ENCODE data around the gene GREM2.

DNA sequence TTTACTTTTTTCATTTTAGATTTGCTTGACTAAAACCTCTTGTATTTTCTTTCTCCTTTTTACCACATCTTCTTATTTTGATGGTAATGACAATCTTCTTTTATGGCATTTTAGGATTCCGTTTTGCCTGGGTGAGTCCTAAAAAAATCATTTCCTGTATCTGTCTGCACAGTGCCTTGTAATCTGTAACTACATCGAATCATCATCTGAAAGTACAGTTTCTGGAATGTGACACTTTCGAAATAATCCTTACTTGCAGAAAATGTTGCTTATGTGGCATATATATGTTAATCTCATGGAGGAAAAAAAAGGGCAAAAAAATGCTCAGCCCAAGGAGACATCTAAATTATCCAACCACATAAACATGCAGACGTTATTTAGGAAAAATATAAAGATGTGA, 29.0 kb downstream of the GREM2 start:
- TF ChIP-seq, protein P1, sequence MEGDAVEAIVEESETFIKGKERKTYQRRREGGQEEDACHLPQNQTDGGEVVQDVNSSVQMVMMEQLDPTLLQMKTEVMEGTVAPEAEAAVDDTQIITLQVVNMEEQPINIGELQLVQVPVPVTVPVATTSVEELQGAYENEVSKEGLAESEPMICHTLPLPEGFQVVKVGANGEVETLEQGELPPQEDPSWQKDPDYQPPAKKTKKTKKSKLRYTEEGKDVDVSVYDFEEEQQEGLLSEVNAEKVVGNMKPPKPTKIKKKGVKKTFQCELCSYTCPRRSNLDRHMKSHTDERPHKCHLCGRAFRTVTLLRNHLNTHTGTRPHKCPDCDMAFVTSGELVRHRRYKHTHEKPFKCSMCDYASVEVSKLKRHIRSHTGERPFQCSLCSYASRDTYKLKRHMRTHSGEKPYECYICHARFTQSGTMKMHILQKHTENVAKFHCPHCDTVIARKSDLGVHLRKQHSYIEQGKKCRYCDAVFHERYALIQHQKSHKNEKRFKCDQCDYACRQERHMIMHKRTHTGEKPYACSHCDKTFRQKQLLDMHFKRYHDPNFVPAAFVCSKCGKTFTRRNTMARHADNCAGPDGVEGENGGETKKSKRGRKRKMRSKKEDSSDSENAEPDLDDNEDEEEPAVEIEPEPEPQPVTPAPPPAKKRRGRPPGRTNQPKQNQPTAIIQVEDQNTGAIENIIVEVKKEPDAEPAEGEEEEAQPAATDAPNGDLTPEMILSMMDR (conservative IDR thresholded peaks at IDR 0.05; ENCODE audit: low read depth in 2 of 2): no peak
- TF ChIP-seq CREB1 (CRISPR knock-in tag; IDR thresholded peaks at IDR 0.05; ENCODE audit: low read depth) (no peak), EZH2 (IDR thresholded peaks at IDR 0.05; ENCODE audit: low read depth, unreplicated experiment) (no peak), ZNF114 (CRISPR knock-in tag; IDR thresholded peaks at IDR 0.05) (no peak), POLR2AphosphoS5 (IDR thresholded peaks at IDR 0.05; ENCODE audit: low read depth) (no peak), NANOG (IDR thresholded peaks at IDR 0.05; ENCODE audit: borderline replicate concordance) (no peak), JUNB (IDR thresholded peaks at IDR 0.05; ENCODE audit: unreplicated experiment) (no peak), EZH2phosphoT487 (IDR thresholded peaks at IDR 0.05; ENCODE audit: unreplicated experiment) (no peak), ZNF331 (CRISPR knock-in tag; IDR thresholded peaks at IDR 0.05; ENCODE audit: low read depth) (no peak), STAT1 (IDR thresholded peaks at IDR 0.05; ENCODE audit: unreplicated experiment) (no peak)
- TF ChIP-seq, protein P2, sequence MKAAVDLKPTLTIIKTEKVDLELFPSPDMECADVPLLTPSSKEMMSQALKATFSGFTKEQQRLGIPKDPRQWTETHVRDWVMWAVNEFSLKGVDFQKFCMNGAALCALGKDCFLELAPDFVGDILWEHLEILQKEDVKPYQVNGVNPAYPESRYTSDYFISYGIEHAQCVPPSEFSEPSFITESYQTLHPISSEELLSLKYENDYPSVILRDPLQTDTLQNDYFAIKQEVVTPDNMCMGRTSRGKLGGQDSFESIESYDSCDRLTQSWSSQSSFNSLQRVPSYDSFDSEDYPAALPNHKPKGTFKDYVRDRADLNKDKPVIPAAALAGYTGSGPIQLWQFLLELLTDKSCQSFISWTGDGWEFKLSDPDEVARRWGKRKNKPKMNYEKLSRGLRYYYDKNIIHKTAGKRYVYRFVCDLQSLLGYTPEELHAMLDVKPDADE (IDR thresholded peaks at IDR 0.05): no peak
- TF ChIP-seq, protein P3, sequence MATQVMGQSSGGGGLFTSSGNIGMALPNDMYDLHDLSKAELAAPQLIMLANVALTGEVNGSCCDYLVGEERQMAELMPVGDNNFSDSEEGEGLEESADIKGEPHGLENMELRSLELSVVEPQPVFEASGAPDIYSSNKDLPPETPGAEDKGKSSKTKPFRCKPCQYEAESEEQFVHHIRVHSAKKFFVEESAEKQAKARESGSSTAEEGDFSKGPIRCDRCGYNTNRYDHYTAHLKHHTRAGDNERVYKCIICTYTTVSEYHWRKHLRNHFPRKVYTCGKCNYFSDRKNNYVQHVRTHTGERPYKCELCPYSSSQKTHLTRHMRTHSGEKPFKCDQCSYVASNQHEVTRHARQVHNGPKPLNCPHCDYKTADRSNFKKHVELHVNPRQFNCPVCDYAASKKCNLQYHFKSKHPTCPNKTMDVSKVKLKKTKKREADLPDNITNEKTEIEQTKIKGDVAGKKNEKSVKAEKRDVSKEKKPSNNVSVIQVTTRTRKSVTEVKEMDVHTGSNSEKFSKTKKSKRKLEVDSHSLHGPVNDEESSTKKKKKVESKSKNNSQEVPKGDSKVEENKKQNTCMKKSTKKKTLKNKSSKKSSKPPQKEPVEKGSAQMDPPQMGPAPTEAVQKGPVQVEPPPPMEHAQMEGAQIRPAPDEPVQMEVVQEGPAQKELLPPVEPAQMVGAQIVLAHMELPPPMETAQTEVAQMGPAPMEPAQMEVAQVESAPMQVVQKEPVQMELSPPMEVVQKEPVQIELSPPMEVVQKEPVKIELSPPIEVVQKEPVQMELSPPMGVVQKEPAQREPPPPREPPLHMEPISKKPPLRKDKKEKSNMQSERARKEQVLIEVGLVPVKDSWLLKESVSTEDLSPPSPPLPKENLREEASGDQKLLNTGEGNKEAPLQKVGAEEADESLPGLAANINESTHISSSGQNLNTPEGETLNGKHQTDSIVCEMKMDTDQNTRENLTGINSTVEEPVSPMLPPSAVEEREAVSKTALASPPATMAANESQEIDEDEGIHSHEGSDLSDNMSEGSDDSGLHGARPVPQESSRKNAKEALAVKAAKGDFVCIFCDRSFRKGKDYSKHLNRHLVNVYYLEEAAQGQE (IDR thresholded peaks at IDR 0.05; ENCODE audit: unreplicated experiment): no peak
- TF ChIP-seq, protein P4, sequence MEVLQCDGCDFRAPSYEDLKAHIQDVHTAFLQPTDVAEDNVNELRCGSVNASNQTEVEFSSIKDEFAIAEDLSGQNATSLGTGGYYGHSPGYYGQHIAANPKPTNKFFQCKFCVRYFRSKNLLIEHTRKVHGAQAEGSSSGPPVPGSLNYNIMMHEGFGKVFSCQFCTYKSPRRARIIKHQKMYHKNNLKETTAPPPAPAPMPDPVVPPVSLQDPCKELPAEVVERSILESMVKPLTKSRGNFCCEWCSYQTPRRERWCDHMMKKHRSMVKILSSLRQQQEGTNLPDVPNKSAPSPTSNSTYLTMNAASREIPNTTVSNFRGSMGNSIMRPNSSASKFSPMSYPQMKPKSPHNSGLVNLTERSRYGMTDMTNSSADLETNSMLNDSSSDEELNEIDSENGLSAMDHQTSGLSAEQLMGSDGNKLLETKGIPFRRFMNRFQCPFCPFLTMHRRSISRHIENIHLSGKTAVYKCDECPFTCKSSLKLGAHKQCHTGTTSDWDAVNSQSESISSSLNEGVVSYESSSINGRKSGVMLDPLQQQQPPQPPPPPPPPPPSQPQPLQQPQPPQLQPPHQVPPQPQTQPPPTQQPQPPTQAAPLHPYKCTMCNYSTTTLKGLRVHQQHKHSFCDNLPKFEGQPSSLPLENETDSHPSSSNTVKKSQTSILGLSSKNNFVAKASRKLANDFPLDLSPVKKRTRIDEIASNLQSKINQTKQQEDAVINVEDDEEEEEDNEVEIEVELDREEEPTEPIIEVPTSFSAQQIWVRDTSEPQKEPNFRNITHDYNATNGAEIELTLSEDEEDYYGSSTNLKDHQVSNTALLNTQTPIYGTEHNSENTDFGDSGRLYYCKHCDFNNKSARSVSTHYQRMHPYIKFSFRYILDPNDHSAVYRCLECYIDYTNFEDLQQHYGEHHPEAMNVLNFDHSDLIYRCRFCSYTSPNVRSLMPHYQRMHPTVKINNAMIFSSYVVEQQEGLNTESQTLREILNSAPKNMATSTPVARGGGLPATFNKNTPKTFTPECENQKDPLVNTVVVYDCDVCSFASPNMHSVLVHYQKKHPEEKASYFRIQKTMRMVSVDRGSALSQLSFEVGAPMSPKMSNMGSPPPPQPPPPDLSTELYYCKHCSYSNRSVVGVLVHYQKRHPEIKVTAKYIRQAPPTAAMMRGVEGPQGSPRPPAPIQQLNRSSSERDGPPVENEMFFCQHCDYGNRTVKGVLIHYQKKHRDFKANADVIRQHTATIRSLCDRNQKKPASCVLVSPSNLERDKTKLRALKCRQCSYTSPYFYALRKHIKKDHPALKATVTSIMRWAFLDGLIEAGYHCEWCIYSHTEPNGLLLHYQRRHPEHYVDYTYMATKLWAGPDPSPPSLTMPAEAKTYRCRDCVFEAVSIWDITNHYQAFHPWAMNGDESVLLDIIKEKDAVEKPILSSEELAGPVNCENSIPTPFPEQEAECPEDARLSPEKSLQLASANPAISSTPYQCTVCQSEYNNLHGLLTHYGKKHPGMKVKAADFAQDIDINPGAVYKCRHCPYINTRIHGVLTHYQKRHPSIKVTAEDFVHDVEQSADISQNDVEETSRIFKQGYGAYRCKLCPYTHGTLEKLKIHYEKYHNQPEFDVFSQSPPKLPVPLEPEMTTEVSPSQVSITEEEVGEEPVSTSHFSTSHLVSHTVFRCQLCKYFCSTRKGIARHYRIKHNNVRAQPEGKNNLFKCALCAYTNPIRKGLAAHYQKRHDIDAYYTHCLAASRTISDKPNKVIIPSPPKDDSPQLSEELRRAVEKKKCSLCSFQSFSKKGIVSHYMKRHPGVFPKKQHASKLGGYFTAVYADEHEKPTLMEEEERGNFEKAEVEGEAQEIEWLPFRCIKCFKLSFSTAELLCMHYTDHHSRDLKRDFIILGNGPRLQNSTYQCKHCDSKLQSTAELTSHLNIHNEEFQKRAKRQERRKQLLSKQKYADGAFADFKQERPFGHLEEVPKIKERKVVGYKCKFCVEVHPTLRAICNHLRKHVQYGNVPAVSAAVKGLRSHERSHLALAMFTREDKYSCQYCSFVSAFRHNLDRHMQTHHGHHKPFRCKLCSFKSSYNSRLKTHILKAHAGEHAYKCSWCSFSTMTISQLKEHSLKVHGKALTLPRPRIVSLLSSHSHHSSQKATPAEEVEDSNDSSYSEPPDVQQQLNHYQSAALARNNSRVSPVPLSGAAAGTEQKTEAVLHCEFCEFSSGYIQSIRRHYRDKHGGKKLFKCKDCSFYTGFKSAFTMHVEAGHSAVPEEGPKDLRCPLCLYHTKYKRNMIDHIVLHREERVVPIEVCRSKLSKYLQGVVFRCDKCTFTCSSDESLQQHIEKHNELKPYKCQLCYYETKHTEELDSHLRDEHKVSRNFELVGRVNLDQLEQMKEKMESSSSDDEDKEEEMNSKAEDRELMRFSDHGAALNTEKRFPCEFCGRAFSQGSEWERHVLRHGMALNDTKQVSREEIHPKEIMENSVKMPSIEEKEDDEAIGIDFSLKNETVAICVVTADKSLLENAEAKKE (CRISPR knock-in tag; IDR thresholded peaks at IDR 0.05): no peak
